ENCODE data around the gene TSC22D3.
A peak's percentile ranks its signal among the peaks of the same experiment; 100 is the strongest.

Gene TSC22D3

GRCh38 chrX:107730991-107731766 lies 44.4 kb downstream of the TSC22D3 start:
- no peak for DNase-seq (ENCODE audit: low read depth in 2 of 2)

GRCh38 chrX:107730298-107730655 lies 45.3 kb downstream of the TSC22D3 start:
- DNase-seq (ENCODE audit: low read depth in 2 of 2), result no peak

DNA sequence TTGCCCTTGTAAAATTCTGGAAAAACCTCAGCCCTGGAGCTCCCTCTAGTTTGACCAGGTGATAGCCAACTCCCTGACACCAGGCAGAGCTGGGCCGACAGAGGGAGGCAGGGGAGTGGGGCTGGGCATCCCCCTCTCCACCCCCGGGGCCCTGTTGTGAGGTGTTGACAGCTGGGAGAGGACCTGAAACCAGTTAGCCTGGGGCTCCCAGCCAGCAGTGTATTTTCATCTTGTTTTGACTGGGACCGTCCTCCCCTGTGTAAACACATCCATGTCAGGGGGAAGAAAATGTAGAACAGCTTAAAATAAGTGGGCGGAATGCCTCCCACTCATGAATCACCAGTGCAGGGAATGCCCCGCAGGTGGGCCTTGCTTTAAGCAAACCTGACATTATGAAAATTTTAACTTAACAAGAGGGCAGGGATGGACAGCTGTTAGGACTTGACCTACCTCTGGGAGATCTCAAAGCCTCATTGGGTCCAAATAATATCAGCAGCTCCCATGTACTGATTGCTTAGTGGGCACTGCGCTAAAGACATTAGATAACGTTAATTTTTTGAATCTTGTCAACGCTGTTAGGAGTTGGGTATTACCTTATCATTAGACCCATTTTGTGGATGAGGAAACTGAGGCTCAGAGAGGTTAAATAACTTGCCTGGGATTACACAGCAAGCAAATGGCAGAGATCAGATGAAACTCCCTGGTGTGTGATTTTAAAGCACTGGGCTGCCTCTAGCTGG lies 45.9 kb downstream of the TSC22D3 start:
- no peak for DNase-seq (ENCODE audit: low read depth in 2 of 2)

- no peak for DNase-seq (ENCODE audit: low read depth in 2 of 2)
Observed at GRCh38 chrX:107728371-107729099, 47.1 kb downstream of the TSC22D3 start.

DNA sequence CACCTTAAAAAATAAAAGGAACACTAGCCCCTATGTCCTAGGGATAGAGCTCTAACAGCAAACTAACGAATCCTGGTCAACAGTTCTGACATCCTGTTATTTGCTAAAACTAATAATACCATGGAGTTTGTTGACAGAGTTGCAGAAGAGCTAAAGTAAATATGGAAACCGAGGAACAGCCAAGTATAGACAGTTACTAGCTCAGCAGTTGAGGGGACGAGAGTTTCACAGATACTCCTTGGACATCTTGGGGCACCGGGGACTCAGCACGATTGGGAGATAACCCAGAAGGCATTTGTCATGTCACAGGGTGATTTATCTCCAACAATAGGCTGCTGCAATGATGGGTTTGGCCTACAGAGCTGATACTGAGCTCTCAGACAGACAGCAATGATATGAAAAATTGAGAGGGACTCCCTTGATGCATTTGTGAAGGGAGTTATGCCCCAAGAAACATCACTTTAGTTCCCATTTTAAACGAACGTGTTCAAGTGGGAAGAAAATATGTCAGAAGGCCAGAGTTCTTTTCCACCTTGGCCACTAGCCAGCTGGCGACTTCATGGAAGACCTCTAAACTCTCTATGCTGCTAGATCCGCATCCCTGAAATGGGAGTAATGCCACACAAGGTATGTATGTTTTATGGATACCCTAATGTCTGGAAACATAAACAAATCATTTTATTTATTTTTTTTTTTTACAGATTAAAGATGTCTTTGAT lies 48.6 kb downstream of the TSC22D3 start:
- DNase-seq (ENCODE audit: low read depth in 2 of 2), result no peak

- no peak for DNase-seq (ENCODE audit: low read depth in 2 of 2)
Observed at GRCh38 chrX:107725761-107726555, 49.6 kb downstream of the TSC22D3 start.

- DNase-seq (ENCODE audit: low read depth in 2 of 2), result no peak
Observed at GRCh38 chrX:107724653-107725052, 50.9 kb downstream of the TSC22D3 start.

DNA sequence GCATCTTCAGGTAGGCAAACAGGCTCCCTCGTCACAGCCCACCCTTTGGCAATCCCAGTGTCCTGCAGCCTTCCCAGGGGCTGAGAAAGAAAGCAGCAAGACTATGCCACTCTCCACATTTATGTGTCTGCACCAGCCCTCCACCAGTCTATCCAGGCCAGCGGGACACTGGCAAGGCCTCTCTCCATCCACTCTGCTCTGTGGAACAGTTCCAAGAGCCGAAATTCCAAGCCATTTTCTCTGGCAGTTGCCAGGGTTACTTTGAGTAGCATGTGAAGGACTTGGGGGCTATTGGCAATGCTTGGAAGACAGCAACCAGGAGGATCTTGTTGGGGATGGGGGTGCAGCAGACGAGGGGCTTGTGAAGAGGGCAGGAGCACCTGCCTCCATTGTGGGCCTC lies 52.1 kb downstream of the TSC22D3 start:
- no peak for DNase-seq (ENCODE audit: low read depth in 2 of 2)

DNA sequence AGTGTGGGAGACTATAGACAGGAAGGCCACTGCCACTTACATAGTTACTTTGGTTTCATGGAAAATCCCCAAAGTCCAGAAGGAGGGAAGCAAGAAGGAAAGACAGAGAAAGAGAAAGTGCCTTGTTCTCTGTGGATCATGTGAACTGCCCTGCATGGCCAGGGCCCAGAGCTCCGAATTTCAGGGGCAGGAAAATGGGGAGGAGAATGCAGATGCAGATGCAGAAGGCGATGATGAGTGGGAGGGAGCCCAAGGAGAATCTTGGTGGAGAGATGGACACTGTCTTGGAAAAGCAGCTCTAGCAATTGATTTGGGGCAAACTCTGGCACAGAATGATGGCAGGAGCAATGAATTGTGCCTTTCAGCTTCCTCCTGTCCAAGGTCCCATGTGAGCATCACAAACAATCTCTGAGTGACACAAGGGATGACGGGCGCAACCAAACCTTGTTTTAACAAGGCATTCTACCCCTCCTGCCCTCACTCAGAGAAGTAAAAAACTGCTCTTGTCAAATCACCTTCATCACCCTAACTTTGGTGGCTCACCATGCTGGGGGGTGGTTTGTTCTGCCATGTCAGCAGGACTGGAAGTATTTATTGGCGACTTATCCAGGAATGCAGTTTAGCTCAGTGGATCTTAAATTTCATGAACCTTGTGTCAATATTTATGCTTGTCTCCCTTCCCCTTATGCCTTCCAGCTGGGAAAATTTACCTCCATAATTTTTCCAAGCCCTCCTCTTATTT lies 53.5 kb downstream of the TSC22D3 start:
- DNase-seq (ENCODE audit: low read depth in 2 of 2), result no peak

DNA sequence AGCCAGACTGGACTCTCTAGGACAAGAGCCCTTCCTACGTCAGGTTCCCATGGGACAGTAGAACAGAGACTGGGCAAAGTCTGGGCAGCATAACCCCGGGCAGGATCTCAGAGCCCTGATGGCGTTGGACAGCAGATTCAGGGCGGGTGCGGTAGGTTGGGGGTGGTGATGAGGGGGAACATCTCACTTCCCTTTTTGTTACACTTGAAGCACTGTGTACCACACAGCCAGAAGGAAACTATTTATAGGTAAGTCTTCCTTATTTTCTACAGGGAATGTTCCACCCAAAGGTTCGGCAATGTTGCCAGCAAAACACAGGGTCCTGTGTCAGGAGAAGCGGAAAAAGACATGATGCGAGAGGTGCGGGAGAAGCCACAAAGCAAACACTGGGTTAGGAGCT lies 54.3 kb downstream of the TSC22D3 start:
- DNase-seq (ENCODE audit: low read depth in 2 of 2), result no peak

- DNase-seq (ENCODE audit: low read depth in 2 of 2), result peak in 1 of 2 experiments; percentile 58
Observed at GRCh38 chrX:107718156-107718621, 57.4 kb downstream of the TSC22D3 start.

GRCh38 chrX:107716816-107717700 lies 58.5 kb downstream of the TSC22D3 start:
- peak; percentile 55 to 68 for DNase-seq (ENCODE audit: low read depth in 2 of 2)

DNA sequence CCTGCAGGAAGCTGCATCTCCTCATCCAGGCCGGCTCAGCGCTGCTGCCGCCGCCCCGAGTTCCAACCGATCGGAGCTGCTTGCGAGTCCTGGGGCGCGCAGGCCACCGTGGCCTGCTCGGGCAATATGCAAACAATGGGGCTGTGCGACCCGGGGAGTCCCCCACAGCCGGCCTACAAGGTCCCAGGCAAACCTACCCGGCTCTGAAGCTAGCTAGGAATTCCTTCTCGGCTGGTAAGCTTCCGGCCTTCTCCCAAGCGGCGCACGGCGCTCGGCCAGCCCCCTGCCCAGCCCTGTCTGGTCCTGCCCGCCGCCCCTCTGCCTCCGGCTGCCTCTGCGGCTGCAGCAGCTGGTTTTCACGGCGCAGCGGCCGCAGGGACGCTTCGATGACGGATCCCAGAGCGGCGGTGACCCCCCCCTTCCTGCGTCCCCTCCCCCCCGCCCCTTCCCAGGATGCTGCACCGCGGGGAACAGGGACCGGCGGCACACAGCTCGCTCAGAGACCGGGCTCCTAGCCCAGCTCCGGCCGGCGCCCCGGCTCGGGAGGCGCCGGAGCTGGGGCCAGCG lies 59.4 kb downstream of the TSC22D3 start:
- DNase-seq (ENCODE audit: low read depth in 2 of 2), result no peak

DNA sequence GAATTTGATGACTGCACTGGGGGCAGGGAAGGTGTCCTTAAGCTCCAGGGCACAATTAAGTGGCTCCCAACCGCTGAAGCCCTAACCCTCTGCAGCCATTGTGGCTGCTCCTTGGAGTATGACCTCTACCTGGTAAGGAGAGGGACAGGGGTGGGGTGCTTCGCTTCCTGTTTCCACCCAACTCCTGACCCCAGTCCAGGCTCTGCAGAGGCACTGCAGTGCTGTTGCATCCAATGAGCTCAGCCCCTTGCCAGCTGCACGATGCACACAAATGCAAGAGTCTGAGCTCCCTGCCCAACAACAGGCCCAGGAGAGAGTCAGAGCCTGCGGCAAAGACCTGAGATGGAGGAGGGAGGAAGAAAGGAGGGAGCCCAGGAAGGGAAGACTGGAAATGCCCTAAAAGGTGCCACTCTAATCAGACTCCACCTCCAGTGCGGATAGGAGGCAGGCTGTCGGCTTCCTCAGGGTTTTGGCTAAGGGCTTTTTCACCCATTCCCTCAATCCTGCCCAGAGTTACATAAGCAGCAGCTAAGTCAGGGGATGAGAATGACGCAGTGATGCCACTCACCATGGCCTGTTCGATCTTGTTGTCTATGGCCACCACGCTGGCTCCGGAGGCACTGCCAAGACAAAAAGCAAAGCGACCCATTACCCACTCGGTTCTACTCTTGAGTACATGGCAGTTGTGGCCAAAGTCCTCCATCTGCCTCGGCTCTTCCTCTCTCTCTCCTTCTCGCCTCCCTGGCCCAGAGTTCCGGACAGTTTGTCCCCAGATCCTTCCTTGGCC lies 60.1 kb downstream of the TSC22D3 start:
- no peak for DNase-seq (ENCODE audit: low read depth in 2 of 2)

DNA sequence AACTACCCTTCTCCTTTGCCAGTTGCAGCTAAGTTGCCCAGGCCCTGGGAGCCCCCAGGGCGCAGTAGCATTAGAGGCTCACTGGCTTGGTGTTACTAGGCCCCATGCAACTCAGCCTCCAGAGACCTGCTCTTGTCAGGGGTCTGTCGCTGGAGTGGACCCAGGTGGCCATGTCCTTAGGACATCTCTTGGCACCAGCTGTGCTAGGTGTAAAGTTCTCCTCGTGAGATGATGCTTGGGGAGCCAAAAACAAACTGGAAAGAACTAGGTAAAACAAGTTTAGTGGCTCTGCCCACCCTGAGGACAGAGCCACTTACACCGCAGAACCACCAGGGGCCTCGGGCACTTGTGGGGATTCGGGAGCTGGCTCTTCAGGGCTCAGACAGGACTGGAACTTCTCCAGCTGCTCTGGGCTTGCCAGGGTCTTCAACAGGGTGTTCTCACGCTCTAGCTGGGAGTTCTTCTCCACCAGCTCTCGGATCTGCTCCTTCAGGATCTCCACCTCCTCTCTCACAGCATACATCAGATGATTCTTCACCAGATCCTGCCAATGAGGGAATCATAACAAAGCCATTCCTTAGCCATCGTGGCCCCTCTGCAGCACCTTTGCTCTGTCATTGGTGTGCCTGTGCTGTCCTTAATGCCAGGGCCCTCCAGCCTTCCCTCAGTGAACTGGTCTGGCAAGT lies 61.2 kb downstream of the TSC22D3 start:
- no peak for DNase-seq (ENCODE audit: low read depth in 2 of 2)

DNA sequence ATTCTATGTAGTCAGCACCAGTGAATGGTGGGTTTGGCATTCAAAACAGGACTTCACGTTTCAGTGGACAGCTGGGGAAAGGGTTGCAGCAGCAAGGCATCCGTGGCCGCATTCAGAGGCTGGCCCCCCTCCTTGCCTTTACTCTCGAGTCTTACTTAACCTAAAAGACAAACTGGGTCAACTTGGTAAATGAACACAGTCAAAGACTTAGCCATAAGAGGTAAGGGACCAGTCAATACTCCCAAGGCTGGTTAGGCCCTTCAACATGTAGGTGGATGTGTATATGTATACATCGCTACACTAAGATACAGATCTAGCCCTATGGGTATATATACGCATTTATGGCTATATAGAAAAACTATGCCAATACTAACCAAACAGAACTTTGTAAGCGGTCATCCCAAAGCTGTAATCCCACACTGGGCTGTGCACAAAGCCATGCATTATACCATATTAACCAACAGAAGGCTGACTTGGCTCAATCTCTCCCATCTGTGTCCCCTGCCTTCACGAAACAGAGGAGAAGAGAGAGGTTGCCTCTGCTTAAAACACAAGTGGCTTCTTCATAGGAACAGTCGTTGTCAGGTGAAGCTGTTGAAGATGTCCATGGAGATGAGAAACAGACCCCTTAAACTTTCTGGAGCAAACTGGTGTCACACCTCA lies 61.9 kb downstream of the TSC22D3 start:
- DNase-seq (ENCODE audit: low read depth in 2 of 2), result no peak

GRCh38 chrX:107713203-107713542 lies 62.4 kb downstream of the TSC22D3 start:
- no peak for DNase-seq (ENCODE audit: low read depth in 2 of 2)
